HepG2 (cell line): Measurements from ENCODE around the gene LOC128125822.
A peak's percentile ranks its signal among the peaks of the same experiment; 100 is the strongest.

Experiments used
- ETV6 ChIP-seq: sonication (generic); formaldehyde crosslinking; conservative IDR thresholded peaks from 2 replicates; pipeline ENCODE4 v1.4.0; 2020; ENCODE audit warnings: missing genetic modification reagents
- HMG20B ChIP-seq: conservative IDR thresholded peaks from 2 replicates; pipeline ENCODE4 v1.6.1; 2016; ENCODE audit warnings: missing genetic modification reagents, missing compliant biosample characterization
- SRF ChIP-seq: IDR thresholded peaks from 2 replicates; pipeline ENCODE4 v1.6.1; 2011; ENCODE audit warnings: mild to moderate bottlenecking, low read depth, low read length, moderate library complexity
- ZNF567 ChIP-seq: sonication (generic); formaldehyde crosslinking; IDR thresholded peaks from 2 replicates; pipeline ENCODE4 v1.8.1; 2023; ENCODE audit warnings: mild to moderate bottlenecking, missing genetic modification reagents, borderline replicate concordance
- ZNF746 ChIP-seq: sonication (generic); formaldehyde crosslinking; IDR thresholded peaks from 2 replicates; pipeline ENCODE4 v1.8.0; 2022; ENCODE audit warnings: mild to moderate bottlenecking, missing genetic modification reagents
- TF ChIP-seq, protein P1 (sequence below): sonication (generic); formaldehyde crosslinking; IDR thresholded peaks from 2 replicates; pipeline ENCODE4 v1.4.0; 2020; ENCODE audit warnings: missing genetic modification reagents
- TF ChIP-seq, protein P2 (sequence below): sonication (generic); formaldehyde crosslinking; IDR thresholded peaks from 2 replicates; pipeline ENCODE4 v1.4.0; 2020; ENCODE audit warnings: mild to moderate bottlenecking, missing genetic modification reagents
- TF ChIP-seq, protein P3 (sequence below): fragments of 450-650 bp; IDR thresholded peaks from 2 replicates; pipeline ENCODE4 v1.6.1; 2017
- TF ChIP-seq, protein P4 (sequence below): sonication (generic); formaldehyde crosslinking; IDR thresholded peaks from 2 replicates; pipeline ENCODE4 v1.8.0; 2022; ENCODE audit warnings: mild to moderate bottlenecking, missing genetic modification reagents, moderate library complexity

LOC128125822 gene

DNA sequence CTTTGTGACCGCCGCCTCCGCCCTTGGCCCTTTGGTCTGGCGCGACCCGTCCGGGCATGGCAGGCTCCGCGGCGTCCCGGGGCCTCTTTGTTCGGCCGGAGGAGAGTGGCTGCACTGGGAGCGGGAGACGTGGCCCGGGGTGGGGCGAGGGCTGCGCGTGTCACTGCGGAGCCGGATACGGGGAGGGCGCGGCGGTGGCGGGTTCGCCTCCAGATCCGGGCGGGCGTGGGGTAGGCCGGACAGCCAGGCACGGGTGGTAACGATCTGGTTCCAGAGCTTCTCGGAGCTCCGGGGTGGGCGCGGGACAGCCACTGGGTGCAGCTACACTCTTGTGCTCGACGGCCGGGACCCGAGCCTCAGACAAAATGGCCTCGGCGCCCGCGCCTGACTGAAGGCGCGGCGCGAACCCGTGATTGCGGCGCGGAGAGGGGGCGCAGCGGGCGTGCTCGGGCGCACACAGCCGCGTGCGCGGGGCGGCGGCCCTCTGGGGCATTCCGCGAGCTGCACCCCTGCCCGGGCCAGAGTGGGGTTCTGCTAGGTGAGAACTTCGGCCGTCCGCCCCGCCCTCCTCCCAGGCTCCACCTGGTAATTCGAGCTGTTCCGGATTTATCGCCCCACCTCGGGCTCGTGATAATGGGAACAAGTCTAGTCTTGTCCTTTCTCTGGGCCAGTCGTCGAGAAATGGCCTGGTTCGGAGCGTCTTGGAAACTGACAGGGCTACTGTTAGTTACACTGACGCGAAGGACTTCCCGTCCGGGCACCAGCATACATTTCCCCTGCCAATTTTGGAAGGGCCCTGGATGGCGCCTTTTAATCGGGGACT, 1.0 kb downstream of the LOC128125822 start (continued):
- TF ChIP-seq ETV6 (CRISPR knock-in tag) (peak; percentile 75; the same call in 1 of the 2 replicates), HMG20B (no peak; the same call in 1 of the 2 replicates), ZNF746 (CRISPR knock-in tag) (peak; percentile 83; the same call in 1 of the 2 replicates), ZNF567 (CRISPR knock-in tag) (peak; percentile 78; the same call in 1 of the 2 replicates), SRF (no peak)
- TF ChIP-seq, protein P1, sequence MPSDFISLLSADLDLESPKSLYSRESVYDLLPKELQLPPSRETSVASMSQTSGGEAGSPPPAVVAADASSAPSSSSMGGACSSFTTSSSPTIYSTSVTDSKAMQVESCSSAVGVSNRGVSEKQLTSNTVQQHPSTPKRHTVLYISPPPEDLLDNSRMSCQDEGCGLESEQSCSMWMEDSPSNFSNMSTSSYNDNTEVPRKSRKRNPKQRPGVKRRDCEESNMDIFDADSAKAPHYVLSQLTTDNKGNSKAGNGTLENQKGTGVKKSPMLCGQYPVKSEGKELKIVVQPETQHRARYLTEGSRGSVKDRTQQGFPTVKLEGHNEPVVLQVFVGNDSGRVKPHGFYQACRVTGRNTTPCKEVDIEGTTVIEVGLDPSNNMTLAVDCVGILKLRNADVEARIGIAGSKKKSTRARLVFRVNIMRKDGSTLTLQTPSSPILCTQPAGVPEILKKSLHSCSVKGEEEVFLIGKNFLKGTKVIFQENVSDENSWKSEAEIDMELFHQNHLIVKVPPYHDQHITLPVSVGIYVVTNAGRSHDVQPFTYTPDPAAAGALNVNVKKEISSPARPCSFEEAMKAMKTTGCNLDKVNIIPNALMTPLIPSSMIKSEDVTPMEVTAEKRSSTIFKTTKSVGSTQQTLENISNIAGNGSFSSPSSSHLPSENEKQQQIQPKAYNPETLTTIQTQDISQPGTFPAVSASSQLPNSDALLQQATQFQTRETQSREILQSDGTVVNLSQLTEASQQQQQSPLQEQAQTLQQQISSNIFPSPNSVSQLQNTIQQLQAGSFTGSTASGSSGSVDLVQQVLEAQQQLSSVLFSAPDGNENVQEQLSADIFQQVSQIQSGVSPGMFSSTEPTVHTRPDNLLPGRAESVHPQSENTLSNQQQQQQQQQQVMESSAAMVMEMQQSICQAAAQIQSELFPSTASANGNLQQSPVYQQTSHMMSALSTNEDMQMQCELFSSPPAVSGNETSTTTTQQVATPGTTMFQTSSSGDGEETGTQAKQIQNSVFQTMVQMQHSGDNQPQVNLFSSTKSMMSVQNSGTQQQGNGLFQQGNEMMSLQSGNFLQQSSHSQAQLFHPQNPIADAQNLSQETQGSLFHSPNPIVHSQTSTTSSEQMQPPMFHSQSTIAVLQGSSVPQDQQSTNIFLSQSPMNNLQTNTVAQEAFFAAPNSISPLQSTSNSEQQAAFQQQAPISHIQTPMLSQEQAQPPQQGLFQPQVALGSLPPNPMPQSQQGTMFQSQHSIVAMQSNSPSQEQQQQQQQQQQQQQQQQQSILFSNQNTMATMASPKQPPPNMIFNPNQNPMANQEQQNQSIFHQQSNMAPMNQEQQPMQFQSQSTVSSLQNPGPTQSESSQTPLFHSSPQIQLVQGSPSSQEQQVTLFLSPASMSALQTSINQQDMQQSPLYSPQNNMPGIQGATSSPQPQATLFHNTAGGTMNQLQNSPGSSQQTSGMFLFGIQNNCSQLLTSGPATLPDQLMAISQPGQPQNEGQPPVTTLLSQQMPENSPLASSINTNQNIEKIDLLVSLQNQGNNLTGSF (CRISPR knock-in tag): peak; percentile 62; the same call in 1 of the 2 replicates
- TF ChIP-seq, protein P2, sequence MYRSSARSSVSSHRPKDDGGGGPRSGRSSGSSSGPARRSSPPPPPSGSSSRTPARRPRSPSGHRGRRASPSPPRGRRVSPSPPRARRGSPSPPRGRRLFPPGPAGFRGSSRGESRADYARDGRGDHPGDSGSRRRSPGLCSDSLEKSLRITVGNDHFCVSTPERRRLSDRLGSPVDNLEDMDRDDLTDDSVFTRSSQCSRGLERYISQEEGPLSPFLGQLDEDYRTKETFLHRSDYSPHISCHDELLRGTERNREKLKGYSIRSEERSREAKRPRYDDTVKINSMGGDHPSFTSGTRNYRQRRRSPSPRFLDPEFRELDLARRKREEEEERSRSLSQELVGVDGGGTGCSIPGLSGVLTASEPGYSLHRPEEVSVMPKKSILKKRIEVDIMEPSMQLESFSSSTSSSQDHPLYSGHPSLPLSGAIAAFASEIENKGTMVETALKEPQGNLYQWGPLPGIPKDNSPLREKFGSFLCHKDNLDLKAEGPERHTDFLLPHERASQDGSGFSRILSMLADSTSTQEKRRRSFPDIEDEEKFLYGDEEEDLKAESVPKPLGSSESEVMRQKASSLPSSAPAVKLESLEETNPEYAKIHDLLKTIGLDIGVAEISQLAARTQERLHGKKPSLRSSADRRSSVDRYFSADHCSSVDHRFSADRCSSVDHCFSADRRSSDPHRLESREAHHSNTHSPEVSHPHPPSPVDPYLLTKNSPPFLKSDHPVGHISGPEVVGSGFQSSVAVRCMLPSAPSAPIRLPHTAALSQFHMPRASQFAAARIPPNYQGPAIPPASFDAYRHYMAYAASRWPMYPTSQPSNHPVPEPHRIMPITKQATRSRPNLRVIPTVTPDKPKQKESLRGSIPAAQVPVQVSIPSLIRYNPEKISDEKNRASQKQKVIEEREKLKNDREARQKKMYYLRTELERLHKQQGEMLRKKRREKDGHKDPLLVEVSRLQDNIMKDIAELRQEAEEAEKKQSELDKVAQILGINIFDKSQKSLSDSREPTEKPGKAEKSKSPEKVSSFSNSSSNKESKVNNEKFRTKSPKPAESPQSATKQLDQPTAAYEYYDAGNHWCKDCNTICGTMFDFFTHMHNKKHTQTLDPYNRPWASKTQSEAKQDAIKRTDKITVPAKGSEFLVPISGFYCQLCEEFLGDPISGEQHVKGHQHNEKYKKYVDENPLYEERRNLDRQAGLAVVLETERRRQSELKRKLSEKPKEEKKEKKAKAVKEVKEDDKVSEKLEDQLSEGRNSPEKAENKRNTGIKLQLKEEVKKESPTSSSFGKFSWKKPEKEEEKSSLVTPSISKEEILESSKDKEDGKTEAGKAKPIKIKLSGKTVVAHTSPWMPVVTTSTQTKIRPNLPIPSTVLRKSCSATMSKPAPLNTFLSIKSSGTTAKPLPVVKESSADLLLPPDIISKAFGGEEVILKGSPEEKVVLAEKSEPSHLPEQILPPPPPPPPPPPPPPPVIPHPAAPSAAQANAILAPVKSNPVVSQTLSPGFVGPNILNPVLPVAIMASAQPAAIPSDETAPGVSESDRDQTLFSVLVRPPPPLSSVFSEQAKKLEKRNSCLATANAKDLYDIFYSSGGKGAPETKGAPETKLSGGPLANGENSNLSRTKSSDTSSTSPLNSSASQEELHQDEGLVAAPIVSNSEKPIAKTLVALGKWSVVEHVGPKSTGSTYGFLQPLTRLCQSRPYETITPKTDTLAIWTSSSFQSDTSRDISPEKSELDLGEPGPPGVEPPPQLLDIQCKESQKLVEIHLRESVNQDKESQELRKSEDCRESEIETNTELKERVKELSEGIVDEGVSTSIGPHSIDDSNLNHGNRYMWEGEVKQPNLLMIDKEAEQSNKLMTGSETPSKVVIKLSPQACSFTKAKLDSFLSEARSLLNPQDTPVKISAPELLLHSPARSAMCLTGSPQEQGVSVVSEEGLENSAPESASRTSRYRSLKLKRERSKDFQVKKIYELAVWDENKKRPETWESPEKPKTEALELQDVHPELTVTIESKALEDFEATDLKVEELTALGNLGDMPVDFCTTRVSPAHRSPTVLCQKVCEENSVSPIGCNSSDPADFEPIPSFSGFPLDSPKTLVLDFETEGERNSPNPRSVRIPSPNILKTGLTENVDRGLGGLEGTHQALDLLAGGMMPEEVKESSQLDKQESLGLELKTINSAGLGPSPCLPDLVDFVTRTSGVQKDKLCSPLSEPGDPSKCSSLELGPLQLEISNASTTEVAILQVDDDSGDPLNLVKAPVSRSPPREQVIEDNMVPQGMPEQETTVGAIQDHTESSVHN (CRISPR knock-in tag): no peak
- TF ChIP-seq, protein P3, sequence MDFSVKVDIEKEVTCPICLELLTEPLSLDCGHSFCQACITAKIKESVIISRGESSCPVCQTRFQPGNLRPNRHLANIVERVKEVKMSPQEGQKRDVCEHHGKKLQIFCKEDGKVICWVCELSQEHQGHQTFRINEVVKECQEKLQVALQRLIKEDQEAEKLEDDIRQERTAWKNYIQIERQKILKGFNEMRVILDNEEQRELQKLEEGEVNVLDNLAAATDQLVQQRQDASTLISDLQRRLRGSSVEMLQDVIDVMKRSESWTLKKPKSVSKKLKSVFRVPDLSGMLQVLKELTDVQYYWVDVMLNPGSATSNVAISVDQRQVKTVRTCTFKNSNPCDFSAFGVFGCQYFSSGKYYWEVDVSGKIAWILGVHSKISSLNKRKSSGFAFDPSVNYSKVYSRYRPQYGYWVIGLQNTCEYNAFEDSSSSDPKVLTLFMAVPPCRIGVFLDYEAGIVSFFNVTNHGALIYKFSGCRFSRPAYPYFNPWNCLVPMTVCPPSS: no peak
- TF ChIP-seq, protein P4, sequence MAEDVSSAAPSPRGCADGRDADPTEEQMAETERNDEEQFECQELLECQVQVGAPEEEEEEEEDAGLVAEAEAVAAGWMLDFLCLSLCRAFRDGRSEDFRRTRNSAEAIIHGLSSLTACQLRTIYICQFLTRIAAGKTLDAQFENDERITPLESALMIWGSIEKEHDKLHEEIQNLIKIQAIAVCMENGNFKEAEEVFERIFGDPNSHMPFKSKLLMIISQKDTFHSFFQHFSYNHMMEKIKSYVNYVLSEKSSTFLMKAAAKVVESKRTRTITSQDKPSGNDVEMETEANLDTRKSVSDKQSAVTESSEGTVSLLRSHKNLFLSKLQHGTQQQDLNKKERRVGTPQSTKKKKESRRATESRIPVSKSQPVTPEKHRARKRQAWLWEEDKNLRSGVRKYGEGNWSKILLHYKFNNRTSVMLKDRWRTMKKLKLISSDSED (CRISPR knock-in tag): no peak
